Right atrium auricular region (tissue), 2 donors: Measurements from ENCODE around the gene LTBP3. TPM values are rescaled to one million over a fixed set of nuclear protein-coding genes. Genes with fewer than 3 reads are reported as not detected.

Experiments used
- DNase-seq: peaks from one replicate; pipeline ENCODE4 v3.0.0-alpha.2; 2019; ENCODE audit warnings: low spot score
- H3K27ac ChIP-seq, 2 donors: fragments of 200-600 bp; sonication (generic); 1 replicate in 1 of 2; 2 replicates in 1 of 2; pipeline ENCODE4 v1.5.1; 2016 to 2019
- H3K27me3 ChIP-seq, 2 donors: fragments of 200-600 bp; sonication (generic); one replicate each; pipeline versions ENCODE4 v1.5.1 to v1.6.0; 2017 to 2019
- H3K36me3 ChIP-seq: fragments of 200-600 bp; sonication (generic); one replicate; pipeline ENCODE4 v1.5.1; 2016
- H3K4me1 ChIP-seq, 2 donors: fragments of 200-600 bp; sonication (generic); one replicate each; pipeline versions ENCODE4 v1.5.1 to v1.6.0; 2017 to 2019
- H3K4me3 ChIP-seq, 2 donors: fragments of 200-600 bp; sonication (generic); 1 replicate in 1 of 2; 2 replicates in 1 of 2; pipeline ENCODE4 v1.5.1; 2017 to 2019; ENCODE audit warnings: mild to moderate bottlenecking in 1 of 2, moderate library complexity in 1 of 2
- H3K9me3 ChIP-seq, 2 donors: fragments of 200-600 bp; sonication (generic); one replicate each; pipeline ENCODE4 v1.5.1; 2019
- total RNA-seq, 2 donors: library from RNA; depleted of rRNA; stranded (reverse); fragments of >200 nt; gene quantifications; one replicate each; pipeline ENCODE4 v1.1.0, GENCODE V29; 2016
- TF ChIP-seq, protein P1 (sequence below), 2 donors: fragments of 200-600 bp; sonication (generic); IDR thresholded peaks; one replicate each; pipeline ENCODE4 v1.5.1; 2019; ENCODE audit warnings: antibody characterized with exemption in 2 of 2

Gene LTBP3
- total RNA-seq, 2 donors from 2014 or later: 114 to 161 TPM

DNA sequence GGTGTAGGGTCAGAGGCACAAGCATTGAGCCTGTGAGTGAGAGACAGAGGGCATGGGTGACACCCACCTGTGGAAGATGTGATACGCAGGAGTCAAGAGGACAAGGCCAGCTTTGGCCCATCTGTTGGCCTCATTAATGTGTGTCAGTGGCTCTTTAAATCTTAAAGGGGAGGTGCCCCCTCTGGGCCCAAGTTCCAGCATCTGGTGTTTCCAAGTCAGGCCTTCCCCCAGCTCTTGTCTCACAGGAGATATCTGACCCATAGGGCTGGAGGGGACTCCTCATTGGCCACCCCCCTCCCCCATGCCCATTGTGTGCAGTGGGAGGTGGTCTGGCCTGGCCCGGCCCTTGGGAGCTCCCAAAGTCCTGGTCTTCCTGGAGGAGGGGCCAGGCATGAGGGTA, 28.5 kb upstream of the LTBP3 start:
- peaks cover 0 to 49% of the 10 kb centered on the region in 2 donors for H3K4me1 ChIP-seq
- TF ChIP-seq, protein P1, sequence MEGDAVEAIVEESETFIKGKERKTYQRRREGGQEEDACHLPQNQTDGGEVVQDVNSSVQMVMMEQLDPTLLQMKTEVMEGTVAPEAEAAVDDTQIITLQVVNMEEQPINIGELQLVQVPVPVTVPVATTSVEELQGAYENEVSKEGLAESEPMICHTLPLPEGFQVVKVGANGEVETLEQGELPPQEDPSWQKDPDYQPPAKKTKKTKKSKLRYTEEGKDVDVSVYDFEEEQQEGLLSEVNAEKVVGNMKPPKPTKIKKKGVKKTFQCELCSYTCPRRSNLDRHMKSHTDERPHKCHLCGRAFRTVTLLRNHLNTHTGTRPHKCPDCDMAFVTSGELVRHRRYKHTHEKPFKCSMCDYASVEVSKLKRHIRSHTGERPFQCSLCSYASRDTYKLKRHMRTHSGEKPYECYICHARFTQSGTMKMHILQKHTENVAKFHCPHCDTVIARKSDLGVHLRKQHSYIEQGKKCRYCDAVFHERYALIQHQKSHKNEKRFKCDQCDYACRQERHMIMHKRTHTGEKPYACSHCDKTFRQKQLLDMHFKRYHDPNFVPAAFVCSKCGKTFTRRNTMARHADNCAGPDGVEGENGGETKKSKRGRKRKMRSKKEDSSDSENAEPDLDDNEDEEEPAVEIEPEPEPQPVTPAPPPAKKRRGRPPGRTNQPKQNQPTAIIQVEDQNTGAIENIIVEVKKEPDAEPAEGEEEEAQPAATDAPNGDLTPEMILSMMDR (IDR thresholded peaks at IDR 0.05): no peak
- peak overlapping the region; percentile 42 to 70 for H3K27ac ChIP-seq
- no peak overlapping the region for H3K4me3 ChIP-seq
- DNase-seq: no peak
- H3K36me3 ChIP-seq: peaks cover 33% of the 10 kb centered on the region
- H3K27me3 ChIP-seq: no peaks in the 10 kb centered on the region
- no peaks in the 10 kb centered on the region for H3K9me3 ChIP-seq

DNA sequence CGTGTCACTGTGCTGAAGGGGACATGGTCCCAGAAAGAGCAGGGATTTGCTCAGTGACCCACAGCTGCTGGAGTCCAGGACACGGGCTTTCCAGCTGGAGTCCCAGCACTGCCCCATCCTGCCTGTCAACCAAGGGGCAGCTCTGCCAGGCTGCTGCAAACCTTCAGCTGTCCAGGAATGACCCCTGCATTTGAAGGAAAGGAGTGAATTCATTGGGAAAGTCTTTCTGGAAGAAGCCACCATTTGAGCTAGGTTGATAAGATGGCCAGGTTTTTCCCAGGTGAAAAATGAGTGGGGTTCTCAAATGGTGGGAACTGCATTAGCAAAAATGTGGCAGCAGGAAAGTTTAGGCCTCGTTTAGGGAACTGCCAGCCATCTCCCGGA, 28.1 kb upstream of the LTBP3 start:
- Histone ChIP-seq H3K27ac (peak overlapping the region; percentile 42 to 70), H3K27me3 (no peaks in the 10 kb centered on the region), H3K4me3 (no peak overlapping the region), H3K36me3 (peaks cover 37% of the 10 kb centered on the region), H3K9me3 (no peaks in the 10 kb centered on the region), H3K4me1 (peaks cover 0 to 47% of the 10 kb centered on the region in 2 donors)
- no peak for DNase-seq
- TF ChIP-seq, protein P1 (IDR thresholded peaks at IDR 0.05): no peak

DNA sequence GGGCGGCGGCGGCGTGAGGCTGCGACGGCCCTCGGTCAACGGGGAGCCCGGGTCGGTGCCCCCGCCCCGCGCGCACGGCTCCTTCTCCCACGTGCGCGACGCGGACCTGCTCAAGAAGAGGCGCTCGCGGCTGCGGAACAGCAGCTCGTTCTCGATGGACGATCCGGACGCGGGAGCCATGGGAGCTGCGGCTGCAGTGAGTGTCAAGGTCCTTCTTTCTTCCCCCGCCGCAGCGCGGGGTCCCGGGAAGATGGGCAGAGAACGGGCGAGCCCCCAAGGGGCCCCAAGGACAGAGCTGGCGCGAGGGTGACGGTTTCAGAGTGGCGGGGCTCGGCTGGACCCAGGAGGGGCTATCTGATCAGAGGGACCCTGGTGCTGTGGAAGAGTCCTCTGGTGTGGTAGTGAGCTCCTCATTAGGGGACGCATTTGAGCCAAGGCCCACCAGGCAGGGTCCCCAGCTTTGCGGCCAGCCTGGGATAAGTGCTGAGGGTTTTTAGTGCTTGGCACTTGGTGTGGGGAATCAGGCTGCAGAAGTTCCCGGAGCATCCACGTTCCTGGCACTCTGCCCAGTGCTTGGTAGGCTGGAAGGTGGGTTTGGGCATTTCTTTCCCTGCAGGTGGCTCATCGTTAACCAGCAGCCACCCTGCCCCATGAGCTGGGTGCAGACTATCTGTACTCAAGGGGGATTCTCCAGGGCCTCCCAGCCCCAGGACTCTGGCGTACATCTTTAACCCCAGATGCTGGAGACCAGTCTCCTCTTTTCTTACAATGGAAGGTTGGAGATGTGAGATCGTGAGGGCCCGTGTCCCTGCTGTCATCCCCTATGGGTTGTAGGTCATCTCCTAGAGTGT, 27.5 kb upstream of the LTBP3 start:
- Histone ChIP-seq H3K27me3 (no peaks in the 10 kb centered on the region), H3K4me3 (no peak overlapping the region), H3K36me3 (peaks cover 39% of the 10 kb centered on the region), H3K9me3 (no peaks in the 10 kb centered on the region), H3K27ac (no peak overlapping the region), H3K4me1 (peaks cover 0 to 47% of the 10 kb centered on the region in 2 donors)
- TF ChIP-seq, protein P1 (IDR thresholded peaks at IDR 0.05): no peak
- no peak for DNase-seq

DNA sequence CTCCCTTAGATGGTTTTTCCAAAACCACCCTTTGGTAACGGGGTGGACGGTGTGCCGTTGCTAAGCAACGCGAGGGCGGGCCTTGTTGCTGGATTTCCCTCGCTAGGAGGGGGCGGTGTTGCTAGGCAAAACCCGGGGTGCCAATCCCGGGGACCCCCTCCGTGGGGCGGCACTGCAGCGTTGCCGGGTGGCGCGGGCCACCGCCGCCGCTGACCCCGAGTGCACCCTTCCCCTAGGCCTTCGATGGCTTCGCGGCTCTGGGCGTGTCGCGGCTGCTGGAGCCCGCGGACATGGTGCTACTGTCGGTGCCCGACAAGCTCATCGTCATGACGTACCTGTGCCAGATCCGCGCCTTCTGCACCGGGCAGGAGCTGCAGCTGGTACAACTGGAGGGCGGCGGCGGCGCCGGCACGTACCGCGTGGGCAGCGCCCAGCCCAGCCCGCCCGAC, 26.6 kb upstream of the LTBP3 start:
- H3K36me3 ChIP-seq: peaks cover 40% of the 10 kb centered on the region
- no peak overlapping the region for H3K27ac ChIP-seq
- TF ChIP-seq, protein P1 (IDR thresholded peaks at IDR 0.05): no peak
- H3K9me3 ChIP-seq: no peaks in the 10 kb centered on the region
- H3K4me1 ChIP-seq: peaks cover 0 to 44% of the 10 kb centered on the region in 2 donors
- no peak for DNase-seq
- no peaks in the 10 kb centered on the region for H3K27me3 ChIP-seq
- no peak overlapping the region for H3K4me3 ChIP-seq

DNA sequence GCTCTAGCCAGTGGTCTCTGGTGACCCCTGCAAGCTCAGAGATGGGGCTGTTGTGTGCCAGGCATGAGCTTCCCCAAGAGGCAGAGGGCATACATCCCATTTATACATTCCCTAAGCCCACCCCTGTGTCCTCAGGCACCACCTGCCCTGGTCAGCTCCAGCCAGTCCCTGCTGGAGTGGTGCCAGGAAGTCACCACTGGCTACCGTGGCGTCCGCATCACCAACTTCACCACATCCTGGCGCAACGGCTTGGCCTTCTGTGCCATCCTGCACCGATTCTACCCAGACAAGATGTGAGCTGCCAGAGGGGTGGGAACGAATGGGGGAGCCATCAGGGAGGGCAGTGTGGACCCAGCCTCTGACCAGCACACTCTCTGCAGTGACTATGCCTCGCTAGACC, 25.9 kb upstream of the LTBP3 start:
- Histone ChIP-seq H3K27ac (no peak overlapping the region), H3K4me3 (no peak overlapping the region), H3K27me3 (no peaks in the 10 kb centered on the region), H3K36me3 (peaks cover 45% of the 10 kb centered on the region), H3K4me1 (peaks cover 0 to 38% of the 10 kb centered on the region in 2 donors), H3K9me3 (no peaks in the 10 kb centered on the region)
- no peak for DNase-seq
- TF ChIP-seq, protein P1 (IDR thresholded peaks at IDR 0.05): no peak
